H1 (cell line): Measurements from ENCODE around the gene TUBB1.

ENCODE experiments used
- RNF2 ChIP-seq: fragments of 200-900, 300-1000 bp; sonication (generic); IDR thresholded peaks from 2 replicates; pipeline ENCODE4 v1.7.1; 2016; ENCODE audit warnings: borderline replicate concordance, low read depth, mild to moderate bottlenecking, antibody characterized with exemption, low read length; ENCODE audit not compliant: poor library complexity, severe bottlenecking; ENCODE audit errors: missing control alignments
- TF ChIP-seq, protein P1 (sequence below): IDR thresholded peaks from 2 replicates; pipeline ENCODE4 v1.6.1; 2012; ENCODE audit warnings: inconsistent platforms

DNA sequence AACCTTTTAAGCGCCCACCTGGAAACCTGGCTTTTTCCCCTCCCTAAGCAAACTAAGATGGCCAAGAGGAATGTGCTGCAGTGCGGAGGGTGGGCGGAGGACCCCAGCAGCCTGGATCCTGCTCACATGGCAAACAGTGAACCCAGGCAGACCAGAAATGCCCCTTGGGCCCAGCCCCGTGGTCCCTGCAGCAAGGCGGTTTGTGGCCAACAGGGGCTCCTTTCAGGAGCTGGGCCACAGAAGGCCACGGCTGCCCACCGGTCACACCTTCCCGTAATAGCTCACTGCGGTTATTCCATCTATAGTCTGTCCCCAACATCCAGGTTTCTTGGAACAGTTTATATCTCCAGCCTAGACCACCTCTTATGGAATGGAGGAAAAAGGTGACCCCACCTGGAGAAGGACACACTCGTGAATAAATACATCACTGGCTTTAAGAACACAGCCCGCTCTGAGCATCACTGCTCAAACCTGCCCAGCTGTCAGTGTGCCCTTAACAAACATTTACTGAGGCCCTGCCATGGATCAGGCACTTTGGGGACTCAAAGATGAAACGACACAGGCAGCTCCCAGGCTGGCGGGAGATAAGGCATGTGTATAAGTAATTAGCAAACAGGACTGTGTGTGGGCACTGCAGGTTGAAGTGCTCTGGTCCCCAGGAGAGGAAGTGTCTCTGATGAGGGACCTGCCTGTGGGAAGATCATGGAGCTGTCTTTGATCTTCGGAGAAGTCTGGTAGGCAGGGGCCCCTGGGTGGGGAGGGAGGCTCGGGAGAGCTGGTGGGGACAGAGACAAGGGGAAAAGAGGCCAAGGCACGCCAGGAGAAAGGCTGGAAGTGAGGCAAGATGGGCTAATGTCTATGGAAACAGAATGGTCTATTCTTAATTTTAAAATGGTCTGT lies 3.2 kb upstream of the TUBB1 start:
- TF ChIP-seq, protein P1, sequence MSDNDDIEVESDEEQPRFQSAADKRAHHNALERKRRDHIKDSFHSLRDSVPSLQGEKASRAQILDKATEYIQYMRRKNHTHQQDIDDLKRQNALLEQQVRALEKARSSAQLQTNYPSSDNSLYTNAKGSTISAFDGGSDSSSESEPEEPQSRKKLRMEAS = no peak
- TF ChIP-seq RNF2 = no peak
